Coronary artery (tissue), 2 donors: Measurements from ENCODE around the gene ZNF142.

Experiments
- DNase-seq: peaks from one replicate; pipeline ENCODE4 v3.0.0-alpha.2; 2017; ENCODE audit warnings: low spot score
- H3K27ac ChIP-seq, 2 donors: fragments of 200-600 bp; sonication (generic); one replicate each; pipeline ENCODE4 v1.5.1; 2016 to 2019
- H3K4me3 ChIP-seq: fragments of 200-600 bp; sonication (generic); 2 replicates; pipeline ENCODE4 v1.5.1; 2016; ENCODE audit warnings: mild to moderate bottlenecking, moderate library complexity
- CTCF ChIP-seq: fragments of 200-600 bp; sonication (generic); IDR thresholded peaks from one replicate; pipeline ENCODE4 v1.5.1; 2019; ENCODE audit warnings: antibody characterized with exemption

Gene ZNF142

GRCh38 chr2:218664653-218665052, 5.2 kb upstream of the ZNF142 start:
- no peak for DNase-seq
- no peak for TF ChIP-seq CTCF
- H3K4me3 ChIP-seq, result no peak overlapping the region
- H3K27ac ChIP-seq, result no peak overlapping the region

- H3K27ac ChIP-seq, result no peak overlapping the region
- no peak overlapping the region for H3K4me3 ChIP-seq
- no peak for DNase-seq
- TF ChIP-seq CTCF, result no peak
Observed at GRCh38 chr2:218663901-218664300, 4.5 kb upstream of the ZNF142 start.

GRCh38 chr2:218662827-218663226, 3.4 kb upstream of the ZNF142 start:
- no peak overlapping the region for H3K4me3 ChIP-seq
- H3K27ac ChIP-seq, result no peak overlapping the region
- DNase-seq, result no peak
- TF ChIP-seq CTCF, result no peak

GRCh38 chr2:218662377-218662776, 3.0 kb upstream of the ZNF142 start:
- no peak for DNase-seq
- TF ChIP-seq CTCF, result no peak
- no peak overlapping the region for H3K27ac ChIP-seq

GRCh38 chr2:218659988-218660358, 550 bp upstream of the ZNF142 start:
- TF ChIP-seq CTCF, result no peak
- Histone ChIP-seq H3K4me3 (peak overlapping the region; percentile 91), H3K27ac (peak overlapping the region in 1 of 2 donors; percentile 80)
- no peak for DNase-seq

More at GRCh38 chr2:218662377-218662776, 3.0 kb upstream of the ZNF142 start:
- H3K4me3 ChIP-seq, result no peak overlapping the region

GRCh38 chr2:218658671-218659257, 659 bp downstream of the ZNF142 start:
- no peak for DNase-seq

More at GRCh38 chr2:218658671-218659257, 659 bp downstream of the ZNF142 start:
- H3K27ac ChIP-seq, result peak overlapping the region; percentile 51 to 80
- peak overlapping the region; percentile 91 for H3K4me3 ChIP-seq
- no peak for TF ChIP-seq CTCF
